Colonic mucosa (tissue), 4 donors: ENCODE results near the gene DMRTC2. TPM values are rescaled to one million over a fixed set of nuclear protein-coding genes. Genes with fewer than 3 reads are reported as not detected.

Experiments
- DNase-seq: peaks from one replicate; pipeline ENCODE4 v3.0.0-alpha.2; 2020
- H3K27ac ChIP-seq: fragments of 200-600 bp; one replicate; pipeline ENCODE4 v1.8.0; 2021
- H3K27me3 ChIP-seq: fragments of 200-600 bp; one replicate; pipeline ENCODE4 v1.8.0; 2021
- H3K36me3 ChIP-seq: fragments of 200-600 bp; one replicate; pipeline ENCODE4 v1.8.0; 2021
- H3K4me1 ChIP-seq: fragments of 200-600 bp; one replicate; pipeline ENCODE4 v1.8.0; 2021; ENCODE audit warnings: mild to moderate bottlenecking
- H3K4me3 ChIP-seq: fragments of 200-600 bp; one replicate; pipeline ENCODE4 v1.8.0; 2021
- H3K9ac ChIP-seq, 2 donors: one replicate each; pipeline ENCODE4 v1.7.0; 2013; ENCODE audit warnings: control low read depth in 2 of 2, low read depth in 2 of 2, low read length in 2 of 2
- H3K9me3 ChIP-seq: fragments of 200-600 bp; one replicate; pipeline ENCODE4 v1.8.0; 2021
- intact Hi-C: fragments of 100-400 bp; cut with DNase I; formaldehyde crosslinking; loops from one replicate; pipeline ENCODE4 v1.14.1; 2022
- total RNA-seq, 2 donors: library from RNA; stranded (reverse); fragmentation: NEBNext Ultra II Directional in 1 of 2; extraction: Animal tissue kit (Norgen Biotek cat#: 25700) in 1 of 2; gene quantifications; one replicate each; pipeline ENCODE4 v1.2.1, GENCODE V29; 2021
- TF ChIP-seq, protein P1 (sequence below): fragments of 200-600 bp; IDR thresholded peaks from one replicate; pipeline ENCODE4 v1.8.0; 2022; ENCODE audit warnings: antibody characterized with exemption, mild to moderate bottlenecking
- donor health status: healthy.
- donor health status: DM: no; HTN: no; CAD: no.
- donor health status: DM: no; HTN: no; CAD: no.

Gene DMRTC2
- total RNA-seq, 2 donors from 2014 or later: not detected

DNA sequence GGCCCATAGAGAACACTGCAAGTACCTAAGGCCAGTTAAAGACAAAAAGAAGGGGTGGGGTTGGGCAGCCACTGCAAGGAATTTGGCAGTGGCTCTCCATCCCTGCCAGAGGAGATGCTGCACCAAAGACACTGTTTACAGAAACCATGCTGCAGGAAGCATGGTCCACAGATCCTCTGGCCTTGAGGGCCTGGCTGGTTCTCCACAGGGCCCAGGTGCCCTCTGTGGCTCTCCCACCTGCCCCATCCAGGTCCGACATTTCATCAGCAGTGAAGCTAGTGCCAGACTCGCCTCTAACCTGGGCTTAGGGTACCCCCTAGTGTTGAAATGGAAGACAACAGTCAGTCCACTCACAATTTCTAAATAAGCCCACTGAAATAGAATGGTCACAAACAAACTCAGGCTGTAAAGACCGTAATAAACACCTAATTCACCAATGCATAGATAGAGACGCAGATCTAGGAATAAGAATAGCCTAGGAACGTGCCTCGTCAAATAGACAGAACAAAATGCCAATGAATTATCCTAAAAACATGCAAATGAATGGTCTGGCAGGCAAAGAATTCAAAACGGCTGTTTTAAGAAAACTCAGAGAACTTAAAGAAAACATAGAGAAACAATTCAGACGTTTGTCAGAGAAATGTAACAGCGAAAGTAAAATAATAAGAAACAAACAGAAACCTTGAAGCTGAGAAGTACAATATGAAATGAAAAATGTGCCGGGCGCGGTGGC, 23.7 kb upstream of the DMRTC2 start:
- TF ChIP-seq, protein P1, sequence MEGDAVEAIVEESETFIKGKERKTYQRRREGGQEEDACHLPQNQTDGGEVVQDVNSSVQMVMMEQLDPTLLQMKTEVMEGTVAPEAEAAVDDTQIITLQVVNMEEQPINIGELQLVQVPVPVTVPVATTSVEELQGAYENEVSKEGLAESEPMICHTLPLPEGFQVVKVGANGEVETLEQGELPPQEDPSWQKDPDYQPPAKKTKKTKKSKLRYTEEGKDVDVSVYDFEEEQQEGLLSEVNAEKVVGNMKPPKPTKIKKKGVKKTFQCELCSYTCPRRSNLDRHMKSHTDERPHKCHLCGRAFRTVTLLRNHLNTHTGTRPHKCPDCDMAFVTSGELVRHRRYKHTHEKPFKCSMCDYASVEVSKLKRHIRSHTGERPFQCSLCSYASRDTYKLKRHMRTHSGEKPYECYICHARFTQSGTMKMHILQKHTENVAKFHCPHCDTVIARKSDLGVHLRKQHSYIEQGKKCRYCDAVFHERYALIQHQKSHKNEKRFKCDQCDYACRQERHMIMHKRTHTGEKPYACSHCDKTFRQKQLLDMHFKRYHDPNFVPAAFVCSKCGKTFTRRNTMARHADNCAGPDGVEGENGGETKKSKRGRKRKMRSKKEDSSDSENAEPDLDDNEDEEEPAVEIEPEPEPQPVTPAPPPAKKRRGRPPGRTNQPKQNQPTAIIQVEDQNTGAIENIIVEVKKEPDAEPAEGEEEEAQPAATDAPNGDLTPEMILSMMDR: peak; percentile 55

DNA sequence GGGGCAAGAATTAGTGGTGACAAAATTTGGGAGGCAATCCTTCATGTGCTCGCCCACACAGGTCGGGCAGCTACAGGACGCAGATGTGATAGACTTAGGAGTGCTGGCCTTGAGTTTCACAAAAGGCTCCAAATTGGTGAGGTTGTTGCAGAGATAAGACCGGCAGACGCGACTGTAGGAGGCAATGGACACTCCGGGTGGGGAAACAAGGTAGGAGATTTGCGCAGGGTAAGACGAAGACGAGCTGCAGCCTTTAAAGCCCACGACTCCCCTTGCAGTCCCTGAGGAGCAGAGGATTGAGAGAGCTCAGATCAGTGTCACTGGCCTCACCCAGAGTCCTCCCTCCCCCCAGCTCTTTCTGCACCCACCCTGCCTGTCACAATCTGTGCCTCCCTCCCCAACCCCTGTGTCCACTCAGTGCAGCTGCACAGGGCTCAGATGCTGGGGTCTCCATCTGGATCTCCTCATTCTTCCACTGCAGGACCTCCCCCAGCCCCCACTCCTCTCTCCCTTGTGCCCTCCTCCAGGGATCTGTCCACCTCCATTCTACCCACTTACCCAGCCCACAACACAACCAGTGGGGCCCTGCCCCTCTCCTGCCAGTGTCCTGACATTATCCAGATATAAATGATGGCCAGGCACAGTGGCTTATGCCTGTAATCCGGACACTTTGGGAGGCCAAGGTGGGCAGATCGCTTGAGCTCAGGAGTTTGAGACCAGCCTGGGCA, 6.7 kb upstream of the DMRTC2 start:
- TF ChIP-seq, protein P1: no peak
- Histone ChIP-seq H3K9ac (no peak overlapping the region), H3K36me3 (no peaks in the 10 kb centered on the region), H3K9me3 (no peaks in the 10 kb centered on the region), H3K4me3 (no peak overlapping the region), H3K27me3 (no peaks in the 10 kb centered on the region), H3K4me1 (no peaks in the 10 kb centered on the region), H3K27ac (no peak overlapping the region)
- intact Hi-C loops: no loop called here
- no peak for DNase-seq

More for the DNA sequence above, 23.7 kb upstream of the DMRTC2 start:
- DNase-seq: peak; percentile 60
- Histone ChIP-seq H3K27ac (no peak overlapping the region), H3K4me1 (no peaks in the 10 kb centered on the region), H3K27me3 (no peaks in the 10 kb centered on the region), H3K9me3 (no peaks in the 10 kb centered on the region), H3K9ac (no peak overlapping the region), H3K36me3 (no peaks in the 10 kb centered on the region), H3K4me3 (no peak overlapping the region)
- intact Hi-C loops: loop anchor here (2.0 kb wide), 1 partner anchor 26 kb away; no protein-coding TSS in a partner anchor

DNA sequence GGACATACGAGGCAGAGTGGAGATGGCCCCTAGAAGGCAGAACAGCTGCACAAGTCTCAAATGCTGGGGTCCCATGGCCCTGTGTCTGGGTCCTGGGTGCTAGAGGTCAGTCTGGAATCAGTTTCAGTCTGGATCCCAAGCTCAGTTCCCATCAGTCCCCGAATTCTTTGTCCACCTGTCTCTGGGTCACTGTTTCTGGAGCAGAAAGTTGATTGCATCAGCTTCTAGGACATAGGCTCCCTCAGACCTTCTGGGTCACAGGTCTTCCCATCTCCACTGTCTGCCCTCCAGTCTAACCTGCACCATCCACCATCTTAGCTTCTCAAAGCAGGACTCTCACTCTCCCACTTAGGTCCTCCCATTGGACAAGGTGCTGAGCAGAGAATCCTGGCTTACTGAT, 5.6 kb upstream of the DMRTC2 start:
- intact Hi-C loops: no loop called here
- no peaks in the 10 kb centered on the region for H3K27me3 ChIP-seq
- DNase-seq: no peak

DNA sequence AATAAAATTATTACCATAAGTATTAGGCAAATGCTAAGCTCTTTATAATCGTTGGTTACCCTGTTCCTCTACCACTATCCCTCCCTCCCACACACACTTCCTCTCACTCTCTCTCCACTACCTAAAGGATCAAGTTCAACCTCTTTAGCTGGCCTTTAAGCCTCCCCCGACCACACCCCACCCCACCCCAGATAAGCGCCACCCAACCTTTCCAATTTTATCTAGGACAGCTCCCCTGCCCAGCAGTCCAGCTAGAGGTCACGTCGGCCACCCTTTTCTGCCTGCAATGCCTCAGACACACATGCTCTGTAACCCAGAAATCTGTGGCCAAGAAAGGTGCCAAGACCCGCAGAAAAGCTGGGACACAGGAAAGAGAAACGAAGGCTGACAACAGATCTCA, 1.5 kb upstream of the DMRTC2 start:
- TF ChIP-seq, protein P1: no peak
- Histone ChIP-seq H3K36me3 (no peaks in the 10 kb centered on the region), H3K4me1 (no peaks in the 10 kb centered on the region), H3K27ac (no peak overlapping the region), H3K27me3 (no peaks in the 10 kb centered on the region), H3K9me3 (no peaks in the 10 kb centered on the region), H3K9ac (no peak overlapping the region), H3K4me3 (no peak overlapping the region)
- DNase-seq: no peak
- intact Hi-C loops: no loop called here

More for the DNA sequence above, 5.6 kb upstream of the DMRTC2 start:
- H3K36me3 ChIP-seq: no peaks in the 10 kb centered on the region
- TF ChIP-seq, protein P1: no peak
- H3K4me3 ChIP-seq: no peak overlapping the region
- H3K9ac ChIP-seq: no peak overlapping the region
- H3K9me3 ChIP-seq: no peaks in the 10 kb centered on the region
- no peak overlapping the region for H3K27ac ChIP-seq
- no peaks in the 10 kb centered on the region for H3K4me1 ChIP-seq

DNA sequence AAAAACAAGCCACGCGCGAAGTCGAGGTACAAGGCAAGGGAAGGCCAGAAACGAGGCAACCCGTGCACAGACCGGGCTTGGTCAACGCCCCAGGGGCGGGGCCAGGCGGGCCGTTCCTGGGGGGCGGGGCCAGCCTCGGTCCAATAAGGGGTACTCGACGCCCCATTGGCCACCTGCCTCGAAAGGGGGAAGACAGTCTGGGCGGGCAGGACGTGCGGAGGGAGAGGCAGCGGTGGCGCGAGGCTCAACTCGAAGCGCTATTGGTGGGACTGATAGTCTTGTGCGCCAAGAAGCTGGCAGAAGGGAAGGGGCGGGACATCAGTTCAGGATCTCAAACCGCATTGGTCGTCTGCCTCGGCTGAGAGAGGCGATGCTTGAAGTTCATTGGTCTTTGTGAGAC, 241 bp upstream of the DMRTC2 start, which contains the start of gene LYPD4:
LYPD4 (minus strand) TSS at position 83 of the 400 bp plus-strand sequence. CDS start 5,398 bp downstream, outside the sequence.
- Histone ChIP-seq H3K4me3 (no peak within 1 kb of the TSS), H3K27me3 (no peaks in the 10 kb centered on the region), H3K27ac (no peak within 1 kb of the TSS), H3K9ac (no peak within 1 kb of the TSS), H3K36me3 (no peaks in the 10 kb centered on the region), H3K9me3 (no peaks in the 10 kb centered on the region), H3K4me1 (no peaks in the 10 kb centered on the region)
- DNase-seq: no peak
- TF ChIP-seq, protein P1: no peak
- intact Hi-C loops: no loop called here
